ENCODE measurements around the gene USHBP1.
A peak's percentile ranks its signal among the peaks of the same experiment; 100 is the strongest.

Gene USHBP1

DNA sequence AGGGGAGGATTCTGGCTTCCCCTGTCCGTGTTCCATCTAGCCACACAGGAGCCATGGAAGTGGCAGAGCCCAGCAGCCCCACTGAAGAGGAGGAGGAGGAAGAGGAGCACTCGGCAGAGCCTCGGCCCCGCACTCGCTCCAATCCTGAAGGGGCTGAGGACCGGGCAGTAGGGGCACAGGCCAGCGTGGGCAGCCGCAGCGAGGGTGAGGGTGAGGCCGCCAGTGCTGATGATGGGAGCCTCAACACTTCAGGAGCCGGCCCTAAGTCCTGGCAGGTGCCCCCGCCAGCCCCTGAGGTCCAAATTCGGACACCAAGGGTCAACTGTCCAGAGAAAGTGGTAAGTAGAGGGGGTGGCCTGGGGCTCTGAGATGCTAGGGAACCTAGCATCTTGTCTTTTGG, 4.2 kb upstream of the USHBP1 start:
- Histone ChIP-seq H3K27me3 (ENCODE audit: insufficient read depth, poor library complexity, severe bottlenecking) (no peaks in the 10 kb centered on the region), H3K4me3 (ENCODE audit: severe bottlenecking) (no peak overlapping the region), H3K4me1 (ENCODE audit: insufficient read depth, poor library complexity, severe bottlenecking) (peaks cover 5% of the 10 kb centered on the region), H3K27ac (ENCODE audit: poor library complexity, severe bottlenecking) (peak overlapping the region; percentile 73), H3K36me3 (ENCODE audit: low read depth) (peaks cover 35% of the 10 kb centered on the region), H3K9me3 (ENCODE audit: severe bottlenecking) (no peaks in the 10 kb centered on the region)
- TF ChIP-seq, protein P1, sequence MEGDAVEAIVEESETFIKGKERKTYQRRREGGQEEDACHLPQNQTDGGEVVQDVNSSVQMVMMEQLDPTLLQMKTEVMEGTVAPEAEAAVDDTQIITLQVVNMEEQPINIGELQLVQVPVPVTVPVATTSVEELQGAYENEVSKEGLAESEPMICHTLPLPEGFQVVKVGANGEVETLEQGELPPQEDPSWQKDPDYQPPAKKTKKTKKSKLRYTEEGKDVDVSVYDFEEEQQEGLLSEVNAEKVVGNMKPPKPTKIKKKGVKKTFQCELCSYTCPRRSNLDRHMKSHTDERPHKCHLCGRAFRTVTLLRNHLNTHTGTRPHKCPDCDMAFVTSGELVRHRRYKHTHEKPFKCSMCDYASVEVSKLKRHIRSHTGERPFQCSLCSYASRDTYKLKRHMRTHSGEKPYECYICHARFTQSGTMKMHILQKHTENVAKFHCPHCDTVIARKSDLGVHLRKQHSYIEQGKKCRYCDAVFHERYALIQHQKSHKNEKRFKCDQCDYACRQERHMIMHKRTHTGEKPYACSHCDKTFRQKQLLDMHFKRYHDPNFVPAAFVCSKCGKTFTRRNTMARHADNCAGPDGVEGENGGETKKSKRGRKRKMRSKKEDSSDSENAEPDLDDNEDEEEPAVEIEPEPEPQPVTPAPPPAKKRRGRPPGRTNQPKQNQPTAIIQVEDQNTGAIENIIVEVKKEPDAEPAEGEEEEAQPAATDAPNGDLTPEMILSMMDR (IDR thresholded peaks at IDR 0.05; ENCODE audit: poor library complexity, severe bottlenecking), result no peak
- DNase-seq (ENCODE audit: low spot score), result no peak
- no peak for ATAC-seq (ENCODE audit: low read depth)

- no peaks in the 10 kb centered on the region for H3K27me3 ChIP-seq (ENCODE audit: insufficient read depth, poor library complexity, severe bottlenecking)
- ATAC-seq (ENCODE audit: low read depth) (peak; percentile 95), DNase-seq (ENCODE audit: low spot score) (peak; percentile 97)
- peaks cover 5% of the 10 kb centered on the region for H3K4me1 ChIP-seq (ENCODE audit: insufficient read depth, poor library complexity, severe bottlenecking)
- no peaks in the 10 kb centered on the region for H3K9me3 ChIP-seq (ENCODE audit: severe bottlenecking)
- TF ChIP-seq, protein P1 (IDR thresholded peaks at IDR 0.05; ENCODE audit: poor library complexity, severe bottlenecking), result no peak
- peak within 1 kb of the TSS; percentile 71 for H3K4me3 ChIP-seq (ENCODE audit: severe bottlenecking)
- H3K36me3 ChIP-seq (ENCODE audit: low read depth), result peaks cover 28% of the 10 kb centered on the region
- H3K27ac ChIP-seq (ENCODE audit: poor library complexity, severe bottlenecking), result peak within 1 kb of the TSS; percentile 73
These were observed 2.6 kb upstream of the USHBP1 start, which contains the start of gene BABAM1 for GRCh38 chr19:17266975-17267788. TSS of gene BABAM1 (plus strand) at chr19:17267443. CDS start at chr19:17268807, 1,364 bp downstream.

GRCh38 chr19:17266589-17266974, 2.0 kb upstream of the USHBP1 start:
- peak overlapping the region; percentile 73 for H3K27ac ChIP-seq (ENCODE audit: poor library complexity, severe bottlenecking)
- ATAC-seq (ENCODE audit: low read depth) (no peak), DNase-seq (ENCODE audit: low spot score) (no peak)
- H3K4me3 ChIP-seq (ENCODE audit: severe bottlenecking), result no peak overlapping the region
- peaks cover 5% of the 10 kb centered on the region for H3K4me1 ChIP-seq (ENCODE audit: insufficient read depth, poor library complexity, severe bottlenecking)
- TF ChIP-seq, protein P1 (IDR thresholded peaks at IDR 0.05; ENCODE audit: poor library complexity, severe bottlenecking), result no peak
- peaks cover 24% of the 10 kb centered on the region for H3K36me3 ChIP-seq (ENCODE audit: low read depth)
- no peaks in the 10 kb centered on the region for H3K9me3 ChIP-seq (ENCODE audit: severe bottlenecking)
- H3K27me3 ChIP-seq (ENCODE audit: insufficient read depth, poor library complexity, severe bottlenecking), result no peaks in the 10 kb centered on the region

DNA sequence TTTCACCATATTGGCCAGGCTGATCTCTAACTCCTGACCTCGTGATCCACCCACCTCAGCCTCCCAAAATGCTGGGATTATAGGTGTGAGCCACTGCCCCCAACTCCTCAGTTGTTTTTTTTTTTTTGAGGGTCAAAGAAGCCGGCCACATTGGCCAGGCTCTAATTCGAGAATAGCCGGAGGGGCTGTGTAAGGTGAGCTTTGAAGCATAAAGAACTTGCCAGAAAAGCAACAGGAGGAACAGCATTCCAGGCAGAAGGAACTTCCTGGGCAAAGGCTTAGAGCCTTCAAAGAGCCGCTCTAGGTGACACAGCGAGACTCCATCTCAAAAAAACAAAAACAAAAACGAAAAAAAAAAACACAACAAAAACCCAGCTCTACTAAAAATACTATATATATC, 1.5 kb upstream of the USHBP1 start:
- no peak for ATAC-seq (ENCODE audit: low read depth)
- H3K27ac ChIP-seq (ENCODE audit: poor library complexity, severe bottlenecking), result peak overlapping the region; percentile 73
- no peaks in the 10 kb centered on the region for H3K9me3 ChIP-seq (ENCODE audit: severe bottlenecking)
- H3K36me3 ChIP-seq (ENCODE audit: low read depth), result peaks cover 18% of the 10 kb centered on the region; the same call in 1 of the 2 replicates
- H3K27me3 ChIP-seq (ENCODE audit: insufficient read depth, poor library complexity, severe bottlenecking), result no peaks in the 10 kb centered on the region
- no peak for DNase-seq (ENCODE audit: low spot score)
- peaks cover 5% of the 10 kb centered on the region for H3K4me1 ChIP-seq (ENCODE audit: insufficient read depth, poor library complexity, severe bottlenecking)
- H3K4me3 ChIP-seq (ENCODE audit: severe bottlenecking), result no peak overlapping the region
- TF ChIP-seq, protein P1 (IDR thresholded peaks at IDR 0.05; ENCODE audit: poor library complexity, severe bottlenecking), result no peak

Measured in RWPE2 (cell line).